Measurements from ENCODE around the gene INTS7.
"Not testable (repeated sequence)": the region's sequence is repeated elsewhere in the genome, so short reads cannot be mapped to it uniquely, and the experiment has no call there.

The INTS7 gene

DNA sequence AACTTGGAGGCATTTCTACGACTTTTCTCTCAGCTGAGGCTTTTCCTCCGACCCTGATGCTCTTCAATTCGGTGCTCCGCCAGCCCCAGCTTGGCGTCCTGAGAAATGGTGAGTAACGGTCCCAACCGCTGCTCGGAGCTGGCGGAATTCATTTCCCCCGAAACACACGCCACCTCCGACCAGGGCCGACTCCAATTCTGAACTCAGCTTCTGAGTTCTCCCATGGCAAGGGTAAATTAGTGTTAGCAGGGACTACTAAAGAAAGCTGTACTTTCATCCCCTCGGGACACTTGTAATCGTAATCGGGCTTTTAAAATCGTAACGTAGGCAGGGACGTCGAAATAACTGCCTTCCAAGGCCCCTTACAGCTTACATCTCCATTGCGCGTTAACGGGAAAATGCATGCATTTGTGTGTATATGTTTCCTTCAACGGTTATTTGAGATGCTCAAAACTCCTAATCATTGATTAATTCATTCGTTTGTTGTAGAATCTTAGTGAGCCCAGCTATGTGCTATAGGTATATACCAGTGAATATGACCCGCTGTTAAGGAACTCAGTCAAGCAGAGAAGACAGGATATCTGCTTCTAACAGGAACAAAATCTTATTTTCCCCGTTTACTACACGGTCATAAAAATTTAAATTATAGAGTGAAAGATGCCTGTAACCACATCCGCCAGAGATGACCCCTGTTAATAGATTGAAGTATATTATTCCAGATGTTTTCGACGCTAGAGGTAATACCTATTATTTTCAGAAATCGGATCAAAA is 663 bp upstream of the INTS7 start:
- in situ Hi-C loops (cut with HindIII; ENCODE audit: low sequenced_read_pairs), result no loop called here

DNA sequence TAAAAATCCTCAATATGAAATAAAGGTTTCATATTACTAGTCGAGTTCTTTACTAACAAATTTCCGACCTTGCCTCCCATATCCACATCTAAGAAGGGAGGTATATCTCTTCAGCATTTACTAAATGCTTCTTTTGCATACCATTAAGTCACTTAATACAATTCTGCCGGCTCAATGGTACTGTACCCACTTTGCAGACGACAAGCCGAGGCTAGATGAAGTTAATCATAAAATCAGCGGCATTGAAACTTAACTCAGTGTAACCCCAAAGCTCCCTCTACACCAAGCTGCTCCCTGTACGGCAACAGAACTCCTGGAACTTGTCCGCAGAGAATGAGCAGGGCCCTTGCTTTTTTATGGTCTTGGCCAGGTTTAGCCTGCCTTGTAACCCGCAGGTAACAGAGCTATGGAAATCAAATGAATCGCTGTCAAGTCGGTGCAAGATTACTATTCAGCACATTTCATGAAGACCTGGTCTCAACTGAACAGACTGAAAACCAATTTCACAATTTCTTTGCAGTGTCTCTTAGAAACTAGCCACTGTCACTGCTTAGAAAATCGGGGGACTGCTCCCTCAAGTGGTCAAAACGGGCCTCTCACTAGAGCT is 738 bp downstream of the INTS7 start:
- in situ Hi-C loops (cut with HindIII; ENCODE audit: low sequenced_read_pairs), result no loop called here

DNA sequence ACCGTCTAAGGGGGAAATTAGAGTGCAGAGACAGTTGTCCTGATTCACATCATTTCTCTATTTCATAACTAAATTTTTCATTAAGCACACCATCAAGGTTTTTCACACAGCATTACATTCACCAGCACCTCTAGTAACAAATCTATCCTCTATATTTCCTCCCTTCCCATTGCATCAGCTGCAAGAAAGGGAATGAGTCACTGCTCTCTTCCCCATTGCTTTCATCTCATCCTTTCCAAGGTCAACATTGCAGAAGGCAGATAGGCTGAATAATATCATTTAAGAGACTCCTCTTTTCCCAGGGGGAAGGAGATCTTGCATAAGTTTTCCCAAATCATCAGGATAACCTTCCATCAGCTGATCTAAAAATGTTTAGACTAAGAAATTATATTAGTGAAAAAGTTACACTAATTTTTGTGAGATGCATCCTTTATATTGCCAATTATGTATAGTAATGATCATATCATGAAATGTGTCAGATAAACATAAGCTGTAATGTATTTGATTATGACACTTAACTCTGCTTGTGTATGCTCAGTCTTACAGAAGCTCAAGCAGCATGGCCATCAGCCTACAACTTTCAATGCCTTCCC is 4.3 kb downstream of the INTS7 start:
- in situ Hi-C loops (cut with HindIII; ENCODE audit: low sequenced_read_pairs), result no loop called here

- in situ Hi-C loops (cut with HindIII; ENCODE audit: low sequenced_read_pairs), result not testable (repeated sequence)
Measured at GRCh38 chr1:212027727-212028126, 7.6 kb downstream of the INTS7 start.

DNA sequence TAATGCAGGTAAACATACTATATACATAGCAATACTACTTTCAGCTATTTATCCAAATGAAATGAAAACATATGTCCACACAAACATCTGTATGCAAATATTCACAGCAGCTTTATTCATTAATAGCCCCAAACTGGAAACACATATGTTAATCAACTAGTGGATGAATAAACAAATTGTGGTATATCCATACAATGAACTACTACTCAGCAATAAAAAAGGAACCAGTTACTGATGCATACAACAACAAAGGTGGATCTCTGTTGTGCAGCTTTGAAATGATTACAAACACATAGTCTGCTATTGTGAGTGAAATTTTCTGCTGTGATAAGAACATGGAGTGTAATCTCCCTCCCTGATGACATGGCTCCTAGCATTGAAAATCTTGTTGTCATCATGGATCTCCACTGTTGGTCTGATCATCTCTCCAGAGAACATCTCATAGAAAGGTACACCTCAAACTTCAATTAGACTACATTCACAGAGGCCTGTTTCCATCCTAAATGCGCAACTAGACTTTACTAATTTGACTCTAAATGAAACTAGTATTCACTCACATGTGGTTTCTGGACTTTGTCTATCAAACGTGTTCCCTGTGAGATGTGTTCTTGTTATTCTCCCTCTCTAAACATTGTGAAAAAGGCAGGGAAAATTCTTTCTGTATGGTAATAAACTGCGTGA is 10.7 kb downstream of the INTS7 start:
- in situ Hi-C loops (cut with HindIII; ENCODE audit: low sequenced_read_pairs), result no loop called here

GRCh38 chr1:212022908-212023307 is 12.4 kb downstream of the INTS7 start:
- in situ Hi-C loops (cut with HindIII; ENCODE audit: low sequenced_read_pairs), result not testable (repeated sequence)

DNA sequence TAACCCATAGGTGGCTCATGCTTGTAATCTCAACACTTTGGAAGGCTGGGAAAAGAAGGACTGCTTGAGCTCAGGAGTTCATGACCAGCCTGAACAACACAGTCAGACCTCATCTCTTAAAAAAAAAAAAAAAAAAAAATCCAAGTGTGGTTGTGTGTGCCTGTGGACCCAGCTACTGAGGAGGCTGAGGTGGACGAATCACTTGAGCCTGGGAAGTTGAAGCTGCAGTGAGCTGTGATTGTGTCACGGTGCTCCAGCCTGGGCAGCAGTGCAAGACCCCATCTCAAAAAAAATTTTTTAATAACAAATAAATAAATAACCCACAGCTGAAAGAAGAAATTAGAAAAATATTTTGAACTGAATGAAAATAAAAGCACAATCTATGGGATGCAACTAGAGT is 13.8 kb downstream of the INTS7 start:
- in situ Hi-C loops (cut with HindIII; ENCODE audit: low sequenced_read_pairs), result no loop called here

DNA sequence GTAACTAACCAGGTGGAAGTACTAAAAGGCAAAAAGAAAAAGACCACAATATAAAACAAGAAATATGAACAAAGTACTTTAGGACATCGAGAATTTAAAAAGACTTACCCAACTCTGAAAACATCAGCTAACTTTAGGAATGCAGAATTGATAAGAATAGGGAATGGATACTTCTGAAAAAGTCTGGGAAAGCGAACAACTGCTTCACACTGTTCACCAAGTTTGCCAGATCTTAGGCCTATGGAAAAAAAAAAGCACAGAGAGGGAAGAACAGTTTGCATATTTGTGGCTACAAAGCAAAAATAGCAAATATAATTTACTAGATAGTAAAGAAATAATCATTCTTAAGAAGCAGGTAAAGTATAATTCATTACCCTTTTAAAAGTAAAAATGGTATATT is 14.4 kb downstream of the INTS7 start:
- in situ Hi-C loops (cut with HindIII; ENCODE audit: low sequenced_read_pairs), result no loop called here

GRCh38 chr1:212013672-212014071 is 21.7 kb downstream of the INTS7 start:
- in situ Hi-C loops (cut with HindIII; ENCODE audit: low sequenced_read_pairs), result no loop called here

DNA sequence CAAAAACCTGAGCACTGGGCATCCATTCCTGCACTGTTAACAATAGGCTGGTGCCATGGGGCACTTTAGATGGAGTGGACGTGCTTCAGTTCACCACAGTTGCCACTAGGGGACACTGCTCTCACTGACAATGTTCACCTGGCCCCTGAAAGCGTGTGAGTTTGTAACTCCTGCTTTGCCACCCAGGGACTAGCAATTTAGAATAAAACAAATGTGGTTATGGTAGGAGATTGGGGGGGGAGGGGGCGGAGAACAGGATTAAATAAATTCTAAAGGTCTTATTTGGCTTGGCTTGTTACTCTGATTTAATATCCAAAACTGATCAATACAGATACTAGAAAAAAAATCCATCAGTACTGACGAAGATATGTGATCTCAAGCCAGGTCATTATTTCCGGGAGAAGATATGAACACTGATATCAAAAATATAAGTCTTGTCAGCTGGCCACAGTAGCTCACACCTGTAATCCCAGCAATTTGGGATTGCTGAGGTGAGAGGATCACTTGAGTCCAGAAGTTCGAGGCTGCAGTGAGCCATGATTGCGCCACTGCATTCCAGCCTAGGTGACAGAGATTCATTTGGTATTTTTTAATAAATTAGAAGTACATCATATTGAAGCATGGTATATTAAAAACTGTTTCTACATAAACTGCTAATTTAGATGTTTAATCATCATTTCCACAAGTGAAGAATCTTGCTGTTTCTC is 23.2 kb downstream of the INTS7 start:
- in situ Hi-C loops (cut with HindIII; ENCODE audit: low sequenced_read_pairs), result no loop called here

- in situ Hi-C loops (cut with HindIII; ENCODE audit: low sequenced_read_pairs), result no loop called here
Measured at GRCh38 chr1:212010004-212010403, 25.4 kb downstream of the INTS7 start.

GRCh38 chr1:212009561-212009960 is 25.8 kb downstream of the INTS7 start:
- in situ Hi-C loops (cut with HindIII; ENCODE audit: low sequenced_read_pairs), result no loop called here

DNA sequence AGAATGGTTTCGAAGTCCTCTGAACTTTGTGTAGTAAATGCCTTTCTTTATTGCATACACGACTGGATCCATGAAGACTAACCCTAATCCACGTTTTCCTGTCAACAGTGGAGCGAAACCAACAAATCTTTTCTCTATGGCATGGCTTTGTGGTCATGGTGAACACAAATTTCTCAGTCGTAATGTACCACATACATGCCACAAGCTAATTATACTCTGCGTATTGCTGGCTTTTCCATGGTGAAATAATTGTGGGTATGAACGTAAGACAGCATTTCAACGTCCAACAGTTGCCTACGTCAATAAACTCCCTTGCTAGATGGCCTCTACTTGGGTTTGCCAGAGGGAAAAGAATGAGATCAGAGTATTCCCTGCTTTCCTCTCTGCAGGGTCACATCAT is 27.5 kb downstream of the INTS7 start:
- in situ Hi-C loops (cut with HindIII; ENCODE audit: low sequenced_read_pairs), result no loop called here

- in situ Hi-C loops (cut with HindIII; ENCODE audit: low sequenced_read_pairs), result no loop called here
Measured at GRCh38 chr1:212007178-212007577, 28.2 kb downstream of the INTS7 start.

- in situ Hi-C loops (cut with HindIII; ENCODE audit: low sequenced_read_pairs), result no loop called here
Measured at GRCh38 chr1:212004895-212005608, 30.3 kb downstream of the INTS7 start.

- in situ Hi-C loops (cut with HindIII; ENCODE audit: low sequenced_read_pairs), result no loop called here
Measured at GRCh38 chr1:212002536-212002935, 32.8 kb downstream of the INTS7 start.

DNA sequence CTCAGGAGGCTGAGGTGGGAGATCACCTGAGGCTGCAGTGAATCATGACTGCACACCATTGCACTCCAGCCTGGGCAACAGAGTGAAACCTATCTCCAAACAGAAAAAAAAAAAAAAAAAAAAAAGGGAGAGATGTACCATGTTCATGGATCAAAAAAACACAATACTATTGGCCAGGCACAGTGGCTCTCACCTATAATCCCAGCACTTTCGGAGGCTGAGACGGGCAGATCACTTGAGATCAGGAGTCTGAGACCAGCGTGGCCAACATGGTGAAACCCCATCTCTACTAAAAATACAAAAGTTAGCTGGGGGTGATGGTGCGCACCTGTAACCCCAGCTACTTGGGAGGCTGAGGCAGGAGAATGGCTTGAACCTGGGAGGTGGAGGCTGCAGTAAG is 37.9 kb downstream of the INTS7 start:
- in situ Hi-C loops (cut with HindIII; ENCODE audit: low sequenced_read_pairs), result not testable (repeated sequence)

DNA sequence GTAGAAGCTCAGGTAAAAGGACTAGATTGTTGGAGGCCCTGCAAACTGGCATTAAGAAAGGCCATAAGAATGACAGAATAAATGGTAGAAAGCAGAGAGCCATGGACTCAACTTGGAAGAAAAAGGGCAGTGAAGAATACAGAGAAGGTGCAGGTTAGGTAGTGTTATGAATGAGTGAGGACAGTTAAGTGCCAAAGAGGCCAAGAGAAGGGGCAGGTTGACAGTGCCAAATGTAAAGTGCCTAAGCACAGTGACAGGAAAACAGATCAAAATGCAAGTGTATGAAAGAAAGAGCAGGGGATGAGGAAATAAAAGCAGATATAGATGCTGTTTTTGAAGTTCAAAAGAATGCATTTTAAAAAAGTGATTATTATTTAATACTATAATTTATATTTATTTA is 43.7 kb downstream of the INTS7 start:
- in situ Hi-C loops (cut with HindIII; ENCODE audit: low sequenced_read_pairs), result no loop called here

DNA sequence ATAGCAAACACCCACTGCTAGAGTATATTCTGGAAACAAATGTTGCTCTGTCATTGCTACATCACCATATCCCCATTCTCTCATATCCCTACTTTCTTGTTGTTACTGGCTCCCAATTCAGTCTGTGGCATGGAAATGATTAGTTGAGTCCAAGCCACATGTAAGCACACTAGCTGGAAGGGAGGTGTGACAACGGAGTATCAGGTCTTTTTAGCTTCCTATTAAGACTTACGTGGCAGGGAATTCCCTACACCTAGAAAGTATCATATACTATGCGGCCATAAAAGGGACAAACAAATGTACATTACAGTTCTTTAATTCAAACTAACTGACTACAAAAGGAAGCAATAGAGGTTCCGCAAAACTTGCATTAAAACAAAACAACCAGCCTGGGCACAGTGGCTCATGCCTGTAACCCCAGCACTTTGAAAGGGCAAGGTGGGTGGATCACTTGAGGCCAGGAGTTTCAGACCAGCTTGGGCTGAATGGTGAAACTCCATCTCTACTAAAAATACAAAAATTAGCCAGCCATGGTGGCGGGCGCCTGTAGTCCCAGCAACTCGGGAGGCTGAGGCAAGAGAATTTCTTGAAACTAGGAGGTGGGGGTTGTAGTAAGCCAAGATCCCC is 48.6 kb downstream of the INTS7 start:
- in situ Hi-C loops (cut with HindIII; ENCODE audit: low sequenced_read_pairs), result no loop called here

All from DLD1 (cell line).